ENCODE measurements around the gene MRS2.

The MRS2 gene

DNA sequence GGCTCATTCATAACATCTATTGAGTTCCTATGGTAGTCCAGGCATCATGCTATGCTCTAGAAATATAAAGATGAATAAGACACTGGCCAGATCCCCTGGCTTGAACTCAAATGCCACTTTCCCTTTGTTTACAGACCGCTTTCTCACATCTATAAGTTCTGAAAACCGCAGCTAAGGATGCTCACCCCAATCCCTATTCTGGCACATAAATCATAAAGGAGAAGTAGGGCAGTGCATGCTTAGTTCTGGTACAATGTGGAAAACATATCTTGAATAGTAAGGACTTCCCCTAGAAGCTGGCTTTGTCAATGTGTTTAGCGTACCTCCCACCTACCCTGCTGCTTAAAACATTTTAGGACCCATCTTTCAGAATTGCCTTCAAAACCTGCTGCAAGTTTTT, 26.4 kb downstream of the MRS2 start:
- DNase-seq (ENCODE audit: low read depth in 1 of 2, low spot score in 1 of 2) = no peak

DNA sequence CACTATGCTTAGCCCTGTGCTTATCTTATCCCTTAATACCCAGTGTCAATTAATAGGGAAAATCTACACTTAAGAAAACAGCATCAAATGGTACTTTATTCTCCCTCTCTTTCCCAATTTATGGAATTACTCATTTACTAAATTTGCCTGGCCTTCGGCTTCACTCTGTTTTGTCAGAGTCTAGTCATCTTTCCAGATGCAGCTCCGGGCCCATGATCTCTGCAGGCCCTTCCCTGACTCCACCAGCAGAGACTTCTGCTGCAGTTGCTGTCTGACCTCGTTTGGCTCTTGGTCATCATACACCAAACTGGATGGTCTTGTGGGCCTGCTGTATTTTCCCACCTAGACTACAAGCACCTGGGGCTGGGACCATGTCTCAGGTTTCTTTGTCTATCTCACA, 27.4 kb downstream of the MRS2 start:
- no peak for DNase-seq (ENCODE audit: low read depth in 1 of 2, low spot score in 1 of 2)

DNA sequence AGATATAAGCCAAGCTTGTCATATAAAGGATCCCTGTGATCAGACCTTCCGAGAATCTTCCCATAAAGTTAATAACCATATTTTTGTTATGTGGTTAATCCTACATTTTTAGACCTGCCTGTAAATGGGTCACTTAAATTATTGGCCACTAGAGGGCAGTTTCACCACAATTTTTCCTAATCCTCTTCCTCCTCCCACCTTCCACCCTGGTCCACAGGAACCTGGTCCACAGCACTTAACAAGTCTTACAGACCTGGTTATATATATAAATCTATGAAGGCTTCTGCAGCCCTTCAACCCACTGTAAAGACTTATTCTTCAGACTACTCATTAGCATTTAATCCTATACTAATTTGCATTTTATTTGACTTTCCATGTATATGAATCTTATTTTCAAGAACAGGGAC, 28.3 kb downstream of the MRS2 start:
- DNase-seq (ENCODE audit: low read depth in 1 of 2, low spot score in 1 of 2) = no peak

DNA sequence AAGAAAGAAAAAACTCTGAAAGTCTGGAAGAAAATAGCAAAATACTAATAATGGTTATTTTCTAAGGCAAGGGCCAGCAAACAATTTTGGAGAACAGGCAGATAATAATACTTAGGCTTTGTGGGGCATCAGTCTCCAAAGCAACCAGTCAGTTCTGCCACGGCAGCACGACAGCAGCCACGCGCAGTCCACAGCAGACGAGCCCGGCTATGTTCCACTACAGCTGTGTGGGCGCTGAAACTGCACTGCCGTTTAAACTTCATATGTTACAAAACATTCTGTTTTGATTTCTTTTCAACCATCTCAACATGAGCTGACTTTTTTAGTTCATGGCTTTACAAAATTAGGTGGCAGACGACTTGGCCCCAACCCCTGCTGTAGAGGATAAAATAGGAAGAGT, 29.9 kb downstream of the MRS2 start:
- no peak for DNase-seq (ENCODE audit: low read depth in 1 of 2, low spot score in 1 of 2)

GRCh38 chr6:24436979-24437378, 34.2 kb downstream of the MRS2 start:
- DNase-seq (ENCODE audit: low read depth in 1 of 2, low spot score in 1 of 2) = no peak

DNA sequence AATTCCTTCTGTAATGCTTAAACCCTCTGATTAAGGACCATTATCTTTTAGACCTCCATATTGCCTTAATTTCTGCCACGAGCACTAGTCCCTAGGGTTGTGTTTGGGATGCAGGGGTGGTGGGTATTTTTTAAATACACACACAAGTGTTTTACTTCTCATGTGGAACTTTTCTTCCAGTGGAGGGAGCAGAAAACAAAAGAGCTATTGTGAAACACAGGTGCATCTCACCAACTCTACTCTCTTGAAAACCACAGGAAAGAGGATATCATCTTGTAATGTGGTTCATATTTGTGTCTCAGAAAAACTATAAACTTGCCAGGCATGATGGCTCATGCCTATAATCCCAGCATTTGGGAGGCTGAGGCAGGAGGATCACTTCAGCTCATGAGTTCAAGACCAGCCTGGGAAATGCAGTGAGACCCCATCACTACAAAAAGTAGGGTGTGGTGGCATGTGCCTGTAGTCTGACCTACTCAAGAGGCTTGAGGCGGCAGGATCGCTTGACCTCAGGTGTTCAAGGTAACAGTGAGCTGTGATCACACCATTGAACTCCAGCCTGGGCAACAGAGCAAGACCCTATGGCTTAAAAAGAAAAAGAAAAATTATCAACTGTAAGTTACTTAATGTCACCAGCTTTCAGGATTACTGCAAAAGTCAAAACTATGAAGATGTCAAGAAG, 37.3 kb downstream of the MRS2 start:
- no peak for DNase-seq (ENCODE audit: low read depth in 1 of 2, low spot score in 1 of 2)

DNA sequence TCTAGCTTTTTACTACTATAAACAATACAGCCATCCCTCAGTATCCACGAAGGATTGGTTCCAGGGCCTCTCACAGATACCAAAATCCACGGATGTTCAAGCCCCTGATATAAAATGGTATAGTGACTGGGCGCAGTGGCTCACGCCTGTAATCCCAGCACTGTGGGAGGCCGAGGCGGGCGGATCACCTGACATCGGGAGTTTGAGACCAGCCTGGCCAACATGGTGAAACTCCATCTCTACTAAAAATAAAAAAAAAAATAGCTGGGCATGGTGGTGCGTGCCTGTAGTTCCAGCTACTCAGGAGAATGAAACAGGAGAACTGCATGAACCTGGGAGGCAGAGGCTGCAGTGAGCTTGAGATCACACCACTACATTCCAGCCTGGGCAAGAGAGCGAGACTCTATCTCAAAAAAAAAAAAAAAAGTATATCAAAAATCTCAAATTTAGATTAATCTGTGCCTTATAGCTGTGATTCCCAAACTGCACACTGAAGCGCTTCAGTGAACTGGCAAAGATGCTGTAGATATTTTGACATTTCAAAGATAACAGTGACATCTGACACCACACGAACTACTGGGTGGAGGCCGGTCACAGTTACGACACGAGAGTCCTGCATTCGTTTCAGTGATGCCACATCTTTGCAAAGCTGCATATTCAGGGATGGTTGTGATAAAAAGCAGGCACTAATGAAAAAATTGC, 38.3 kb downstream of the MRS2 start:
- no peak for DNase-seq (ENCODE audit: low read depth in 1 of 2, low spot score in 1 of 2)

GRCh38 chr6:24441599-24441904, 38.8 kb downstream of the MRS2 start:
- DNase-seq (ENCODE audit: low read depth in 1 of 2, low spot score in 1 of 2) = no peak

GRCh38 chr6:24444588-24444987, 41.9 kb downstream of the MRS2 start:
- DNase-seq (ENCODE audit: low read depth in 1 of 2, low spot score in 1 of 2) = no peak

GRCh38 chr6:24445704-24446103, 43.0 kb downstream of the MRS2 start:
- DNase-seq (ENCODE audit: low read depth in 1 of 2, low spot score in 1 of 2) = no peak

DNA sequence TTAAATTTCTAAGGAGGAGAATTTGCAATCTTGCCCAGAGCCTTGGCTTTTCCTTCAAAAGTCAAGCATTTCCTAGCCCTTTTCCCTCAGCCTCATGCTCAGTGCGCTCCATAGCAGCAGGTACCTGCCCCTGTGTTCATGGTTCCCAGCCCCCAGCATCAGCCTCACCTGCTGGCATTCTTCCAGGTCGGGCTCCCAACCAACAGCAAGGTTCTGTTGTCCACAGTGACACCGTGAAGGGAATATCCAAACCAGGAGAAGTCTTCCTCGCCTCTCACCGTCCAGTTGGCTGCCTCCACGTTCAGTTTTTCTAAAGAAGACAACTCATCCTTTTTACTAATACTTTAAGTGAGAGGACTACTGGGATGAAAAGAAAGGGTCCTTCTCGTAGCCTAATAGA, 43.9 kb downstream of the MRS2 start:
- no peak for DNase-seq (ENCODE audit: low read depth in 1 of 2, low spot score in 1 of 2)

- DNase-seq (ENCODE audit: low read depth in 1 of 2, low spot score in 1 of 2) = no peak
Observed at GRCh38 chr6:24448396-24448795, 45.7 kb downstream of the MRS2 start.

DNA sequence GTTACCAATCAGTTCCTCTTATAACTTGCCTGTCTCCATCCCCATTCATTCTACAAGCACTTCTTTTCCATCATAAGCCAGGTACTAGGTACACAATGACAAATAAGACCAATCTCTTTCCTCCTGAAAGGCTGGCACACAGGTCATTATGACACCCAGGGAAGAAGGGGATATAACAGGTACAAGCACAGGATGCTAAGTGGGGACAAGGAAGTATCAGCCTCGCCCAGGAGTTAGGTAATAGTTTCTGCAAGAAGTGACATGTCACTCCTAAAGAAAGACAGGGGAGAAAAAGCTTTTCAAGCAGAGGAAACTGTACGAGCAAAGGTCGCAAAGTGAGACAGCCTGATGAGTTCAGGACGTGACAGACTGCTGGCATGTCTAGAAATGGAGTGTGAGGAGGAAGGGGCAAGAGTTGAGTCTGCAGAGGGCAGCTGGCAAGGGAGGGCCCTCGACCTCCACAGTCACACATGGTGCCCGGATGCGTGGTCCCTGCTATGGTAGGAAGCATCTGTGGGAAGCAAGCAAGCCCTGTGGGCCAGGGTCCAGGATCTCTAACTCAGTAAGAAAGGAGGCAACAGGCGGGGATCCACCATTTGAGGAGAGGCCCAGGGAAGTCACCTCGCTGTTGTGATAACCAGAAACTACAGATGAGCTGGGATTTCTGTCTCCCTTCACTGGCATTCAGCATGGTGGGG, 46.2 kb downstream of the MRS2 start:
- no peak for DNase-seq (ENCODE audit: low read depth in 1 of 2, low spot score in 1 of 2)

GRCh38 chr6:24451581-24452388, 49.0 kb downstream of the MRS2 start:
- DNase-seq (ENCODE audit: low read depth in 1 of 2, low spot score in 1 of 2) = no peak

DNA sequence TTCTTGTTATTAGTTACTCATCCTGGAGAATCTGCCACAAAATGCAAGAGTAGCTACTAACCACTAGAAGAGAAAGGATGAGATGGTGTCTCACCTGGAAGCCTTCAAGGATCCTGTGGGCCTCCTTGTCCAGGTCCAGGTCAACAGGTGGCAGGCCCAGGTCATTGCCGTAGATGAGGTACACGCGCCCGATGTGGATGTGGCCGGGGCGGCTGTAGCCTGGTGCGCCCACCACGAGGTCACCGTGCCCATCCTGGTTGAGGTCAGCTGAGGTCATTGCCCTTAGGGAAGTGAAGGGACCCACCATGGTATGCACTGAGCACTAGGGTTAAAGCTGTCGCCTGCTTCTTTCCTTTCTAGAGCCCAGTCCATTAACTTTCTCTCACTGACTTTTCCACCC, 51.2 kb downstream of the MRS2 start:
- DNase-seq (ENCODE audit: low read depth in 1 of 2, low spot score in 1 of 2) = no peak

DNA sequence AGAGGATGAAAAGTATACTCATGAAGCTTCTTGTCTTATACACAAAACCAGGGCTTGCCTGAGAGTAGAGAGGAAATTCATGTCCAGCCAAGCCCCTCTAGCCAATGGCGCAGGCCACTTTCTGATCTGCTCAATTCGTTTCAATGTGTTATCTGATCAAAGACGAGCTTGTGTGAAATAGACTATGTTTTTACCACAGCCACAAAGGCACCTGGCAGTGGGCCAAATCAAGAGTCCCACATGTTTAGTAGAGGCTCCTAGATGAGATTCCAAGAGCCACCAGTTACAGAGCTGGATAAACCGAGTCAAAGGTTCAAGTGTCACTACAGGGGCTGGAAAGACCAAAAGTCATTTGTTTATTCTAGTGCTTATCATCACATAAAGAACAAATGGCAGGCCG, 51.7 kb downstream of the MRS2 start:
- no peak for DNase-seq (ENCODE audit: low read depth in 1 of 2, low spot score in 1 of 2)

DNA sequence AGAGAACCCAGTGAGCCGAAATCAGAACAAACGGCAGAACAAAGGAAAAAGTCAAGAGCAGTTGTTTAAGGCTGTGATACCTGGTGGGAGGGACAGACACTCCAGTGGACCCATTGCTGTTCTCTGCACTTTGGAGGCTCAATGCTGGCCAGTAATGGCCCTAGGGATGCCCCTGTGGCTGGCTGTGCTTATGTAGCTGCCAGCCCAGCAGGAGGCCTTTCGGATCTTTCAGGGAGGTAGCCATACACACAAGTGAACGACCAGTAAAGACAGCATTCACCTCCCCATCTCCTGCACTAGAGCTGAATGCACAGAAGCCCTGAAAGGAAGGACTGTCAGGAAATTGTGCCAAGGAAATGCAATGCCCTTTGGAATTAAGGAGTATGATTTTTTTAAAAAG, 52.3 kb downstream of the MRS2 start:
- no peak for DNase-seq (ENCODE audit: low read depth in 1 of 2, low spot score in 1 of 2)

- DNase-seq (ENCODE audit: low read depth in 1 of 2, low spot score in 1 of 2) = no peak
Observed at GRCh38 chr6:24458134-24458533, 55.4 kb downstream of the MRS2 start.

DNA sequence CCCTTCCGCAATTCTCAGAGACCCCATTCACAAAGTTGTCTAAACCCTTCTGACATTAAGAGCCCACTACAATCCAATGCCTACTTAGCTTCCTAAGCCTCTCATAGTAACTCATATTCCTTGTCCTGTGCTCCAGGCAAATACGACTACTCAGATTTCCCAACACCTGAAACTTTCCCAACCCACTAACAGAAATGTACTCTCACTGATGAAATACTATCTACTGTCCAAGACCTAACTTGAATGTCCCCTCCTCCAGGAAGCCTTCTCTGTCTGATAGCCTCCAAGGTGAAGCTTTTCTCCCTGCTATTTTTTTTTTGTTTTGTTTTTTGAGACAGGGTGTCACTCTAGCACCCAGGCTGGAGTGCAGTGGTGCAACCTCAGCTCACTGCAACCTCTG, 56.2 kb downstream of the MRS2 start:
- no peak for DNase-seq (ENCODE audit: low read depth in 1 of 2, low spot score in 1 of 2)

DNA sequence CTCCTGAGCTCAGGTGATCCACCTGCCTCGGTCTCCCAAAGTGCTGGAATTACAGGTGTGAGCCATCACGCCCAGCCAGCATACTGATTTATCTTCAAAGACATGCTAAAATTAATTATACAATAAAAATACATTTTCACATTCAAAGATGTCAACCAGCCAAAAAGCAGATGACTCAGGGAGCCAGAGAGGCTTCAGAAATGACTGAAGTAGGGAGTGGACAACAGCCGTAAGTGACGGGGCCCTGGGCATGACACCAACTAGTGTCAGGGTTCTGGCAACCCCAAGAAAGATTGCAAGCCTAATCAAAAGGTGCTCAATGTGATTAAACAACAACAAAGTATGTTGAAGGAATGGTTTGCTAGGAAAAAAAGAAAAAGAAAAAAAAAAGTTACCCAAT, 58.2 kb downstream of the MRS2 start:
- DNase-seq (ENCODE audit: low read depth in 1 of 2, low spot score in 1 of 2) = no peak

DNA sequence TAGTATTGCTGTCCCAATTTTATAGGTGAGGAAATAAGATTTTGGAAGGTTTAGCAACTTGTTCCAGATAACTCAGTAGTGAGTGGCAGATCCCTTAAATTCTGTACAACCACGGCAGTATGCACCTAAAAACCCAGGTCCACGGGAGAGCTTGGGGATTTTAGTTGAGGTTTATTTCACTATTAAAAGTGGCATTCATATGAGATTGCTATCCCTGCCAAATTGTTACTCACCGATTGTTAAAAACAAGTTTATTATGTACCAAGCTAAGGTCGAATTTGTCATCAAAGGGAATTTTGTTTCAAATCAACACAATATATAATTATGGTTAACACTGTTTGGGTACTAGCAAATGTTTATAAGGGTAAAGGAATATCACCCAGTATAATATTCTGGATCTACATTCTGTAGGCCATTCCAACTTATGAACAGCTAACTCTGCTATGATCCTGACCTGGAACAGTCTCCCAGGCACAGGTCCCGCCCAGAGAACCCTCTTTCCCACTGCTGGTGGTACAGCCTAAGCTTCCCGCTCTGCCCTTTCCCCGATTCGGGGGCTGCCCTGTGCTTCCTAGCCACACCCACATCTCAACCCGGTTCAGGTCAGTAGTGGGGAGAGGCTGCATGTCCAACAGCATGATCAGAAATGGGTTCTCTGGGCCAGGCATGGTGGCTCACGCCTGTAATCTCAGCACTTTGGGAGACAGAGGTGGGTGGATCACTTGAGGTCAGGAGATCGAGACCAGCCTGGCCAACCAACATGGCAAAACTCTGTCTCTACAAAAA, 61.7 kb downstream of the MRS2 start:
- DNase-seq (ENCODE audit: low read depth in 1 of 2, low spot score in 1 of 2) = no peak

Measured in activated T-helper 1 cell treated with anti-CD3 and anti-CD28 coated beads, Interleukin-2, amount 50 U/mL, for 16 hours (primary cell).